Hematopoietic multipotent progenitor cell treated with erythropoietin and hydrocortisone succinate and interleukin-3 and kit ligand, for 6 days (in vitro differentiated cells): ENCODE data around the gene PAQR7.
"Not testable (repeated sequence)": the region's sequence is repeated elsewhere in the genome, so short reads cannot be mapped to it uniquely, and the experiment has no call there.

Source experiments
- DNase-seq: peaks from one replicate; pipeline ENCODE4 v3.0.0-alpha.2; 2015

Gene PAQR7

GRCh38 chr1:25839808-25840207, 35.7 kb downstream of the PAQR7 start:
- not testable (repeated sequence) for DNase-seq

- no peak for DNase-seq
Observed at GRCh38 chr1:25837262-25837875, 38.1 kb downstream of the PAQR7 start.

- no peak for DNase-seq
Observed at GRCh38 chr1:25836695-25837094, 38.8 kb downstream of the PAQR7 start.

- no peak for DNase-seq
Observed at GRCh38 chr1:25834894-25835293, 40.6 kb downstream of the PAQR7 start.

- DNase-seq, result no peak
Observed at GRCh38 chr1:25833158-25833557, 42.4 kb downstream of the PAQR7 start.

GRCh38 chr1:25832336-25833037, 43.0 kb downstream of the PAQR7 start:
- DNase-seq, result no peak

- DNase-seq, result peak; percentile 55
Observed at GRCh38 chr1:25831569-25832196, 43.8 kb downstream of the PAQR7 start.

- DNase-seq, result no peak
Observed at GRCh38 chr1:25829046-25829445, 46.5 kb downstream of the PAQR7 start.

GRCh38 chr1:25828491-25828890, 47.0 kb downstream of the PAQR7 start:
- DNase-seq, result no peak

GRCh38 chr1:25826571-25826970, 48.9 kb downstream of the PAQR7 start:
- no peak for DNase-seq

GRCh38 chr1:25825605-25826004, 49.9 kb downstream of the PAQR7 start:
- DNase-seq, result peak; percentile 21

GRCh38 chr1:25821630-25822091, 53.8 kb downstream of the PAQR7 start:
- DNase-seq, result peak; percentile 32

- peak; percentile 38 for DNase-seq
Observed at GRCh38 chr1:25821112-25821476, 54.4 kb downstream of the PAQR7 start.

- peak; percentile 89 for DNase-seq
Observed at GRCh38 chr1:25820247-25821111, 55.0 kb downstream of the PAQR7 start.

- DNase-seq, result peak; percentile 92
Observed at GRCh38 chr1:25819491-25820246, 55.8 kb downstream of the PAQR7 start, which contains the start of gene MTFR1L. MTFR1L (plus strand) TSS chr1:25819954; CDS start chr1:25823105, 3,151 bp downstream.

- DNase-seq, result no peak
Observed at GRCh38 chr1:25818569-25818968, 56.9 kb downstream of the PAQR7 start.

- no peak for DNase-seq
Observed at GRCh38 chr1:25817840-25818501, 57.5 kb downstream of the PAQR7 start.

- DNase-seq, result no peak
Observed at GRCh38 chr1:25816112-25816718, 59.3 kb downstream of the PAQR7 start.

GRCh38 chr1:25815208-25816111, 60.0 kb downstream of the PAQR7 start:
- DNase-seq, result no peak

- DNase-seq, result no peak
Observed at GRCh38 chr1:25814549-25815087, 60.9 kb downstream of the PAQR7 start.
